ENCODE measurements around the gene TAF4B. TPM values are rescaled to one million over a fixed set of nuclear protein-coding genes. Genes with fewer than 3 reads are reported as not detected.
A peak's percentile ranks its signal among the peaks of the same experiment; 100 is the strongest.

Gene TAF4B, protein sequence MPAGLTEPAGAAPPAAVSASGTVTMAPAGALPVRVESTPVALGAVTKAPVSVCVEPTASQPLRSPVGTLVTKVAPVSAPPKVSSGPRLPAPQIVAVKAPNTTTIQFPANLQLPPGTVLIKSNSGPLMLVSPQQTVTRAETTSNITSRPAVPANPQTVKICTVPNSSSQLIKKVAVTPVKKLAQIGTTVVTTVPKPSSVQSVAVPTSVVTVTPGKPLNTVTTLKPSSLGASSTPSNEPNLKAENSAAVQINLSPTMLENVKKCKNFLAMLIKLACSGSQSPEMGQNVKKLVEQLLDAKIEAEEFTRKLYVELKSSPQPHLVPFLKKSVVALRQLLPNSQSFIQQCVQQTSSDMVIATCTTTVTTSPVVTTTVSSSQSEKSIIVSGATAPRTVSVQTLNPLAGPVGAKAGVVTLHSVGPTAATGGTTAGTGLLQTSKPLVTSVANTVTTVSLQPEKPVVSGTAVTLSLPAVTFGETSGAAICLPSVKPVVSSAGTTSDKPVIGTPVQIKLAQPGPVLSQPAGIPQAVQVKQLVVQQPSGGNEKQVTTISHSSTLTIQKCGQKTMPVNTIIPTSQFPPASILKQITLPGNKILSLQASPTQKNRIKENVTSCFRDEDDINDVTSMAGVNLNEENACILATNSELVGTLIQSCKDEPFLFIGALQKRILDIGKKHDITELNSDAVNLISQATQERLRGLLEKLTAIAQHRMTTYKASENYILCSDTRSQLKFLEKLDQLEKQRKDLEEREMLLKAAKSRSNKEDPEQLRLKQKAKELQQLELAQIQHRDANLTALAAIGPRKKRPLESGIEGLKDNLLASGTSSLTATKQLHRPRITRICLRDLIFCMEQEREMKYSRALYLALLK
- total RNA-seq: 10 to 100 TPM; 18.7 to 19.5 TPM
- polyA plus RNA-seq: 4.3 TPM

DNA sequence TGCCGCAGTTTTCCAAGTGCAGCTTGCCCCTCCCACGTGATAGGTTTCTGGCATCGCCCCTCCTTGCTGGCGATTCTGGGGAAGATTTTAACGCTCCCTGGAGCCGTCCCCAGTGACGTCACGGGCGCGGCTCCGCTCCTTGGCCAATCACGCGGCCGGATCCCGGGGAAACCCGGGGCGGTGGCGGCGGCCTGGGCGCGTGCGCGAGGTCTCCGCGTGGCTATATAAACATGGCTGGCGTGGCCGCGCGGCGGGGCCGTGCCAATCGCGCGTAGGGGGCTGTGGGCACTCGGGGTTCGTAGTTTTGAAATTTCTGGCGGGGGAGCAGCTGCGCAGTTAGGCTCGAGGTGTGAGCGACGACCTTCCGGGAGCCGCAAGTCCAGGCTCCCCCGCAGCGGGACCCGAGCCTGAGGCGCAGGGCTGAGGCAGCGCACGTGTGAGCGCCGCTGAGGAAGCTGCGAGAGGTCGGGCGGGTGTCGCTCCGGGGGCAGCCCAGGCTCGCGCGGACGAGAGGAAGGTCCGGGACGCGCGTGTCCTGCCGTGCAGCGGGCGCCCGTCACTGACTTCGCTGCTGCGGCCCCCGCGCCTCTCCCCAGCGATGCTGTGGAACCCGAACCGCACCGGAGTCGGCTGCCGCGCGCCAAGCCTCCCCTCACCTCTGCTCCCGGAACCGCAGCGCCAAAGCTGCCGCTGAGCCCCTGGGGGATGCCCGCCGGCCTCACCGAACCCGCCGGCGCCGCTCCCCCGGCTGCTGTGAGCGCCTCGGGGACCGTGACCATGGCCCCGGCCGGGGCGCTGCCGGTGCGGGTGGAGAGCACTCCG, at the start of gene TAF4B:
Gene TAF4B, plus strand, starts transcription at position 217 of the 822 bp plus-strand sequence. Its CDS starts 489 bp downstream, at position 706.
- Histone ChIP-seq H3K27me3 (ENCODE audit: insufficient read depth, low read length, poor library complexity, severe bottlenecking) (no peaks in the 10 kb centered on the region), H3K4me3 (ENCODE audit: low read length) (peak within 1 kb of the TSS; percentile 67), H3K27ac (ENCODE audit: low read depth, low read length) (peak within 1 kb of the TSS; percentile 63), H3K36me3 (ENCODE audit: insufficient read depth, low read length) (no peaks in the 10 kb centered on the region), H3K4me1 (ENCODE audit: insufficient read depth, low read length) (peaks cover 27% of the 10 kb centered on the region), H3K9me3 (ENCODE audit: low read length) (no peaks in the 10 kb centered on the region)
- ChIA-PET POLR2A (interaction anchor here (0.6 to 2.0 kb wide), 4 partner anchors 37 to 135 kb away, joined by 3 to 7 read pairs (median 4); partner anchors contain the start of gene PSMA8), CTCF (interaction anchor here (2.0 kb wide), 1 partner anchor 9 kb away, joined by 6 read pairs; no protein-coding TSS in a partner anchor)
- Mint-ChIP-seq H3K9me3 (no peaks in the 10 kb centered on the region), H3K4me1 (peaks cover 25 to 42% (median 30%) of the 10 kb centered on the region in 3 donors), H3K36me3 (peaks cover 0 to 7% (median 0%) of the 10 kb centered on the region in 3 donors), H3K27me3 (peaks cover 0 to 8% of the 10 kb centered on the region in 2 donors), H3K27ac (peak within 1 kb of the TSS; percentile 93 to 98 (median 97)), H3K4me3 (peak within 1 kb of the TSS; percentile 92 to 98 (median 95))
- DNase-seq: peak; percentile 84 to 94 (median 91)

DNA sequence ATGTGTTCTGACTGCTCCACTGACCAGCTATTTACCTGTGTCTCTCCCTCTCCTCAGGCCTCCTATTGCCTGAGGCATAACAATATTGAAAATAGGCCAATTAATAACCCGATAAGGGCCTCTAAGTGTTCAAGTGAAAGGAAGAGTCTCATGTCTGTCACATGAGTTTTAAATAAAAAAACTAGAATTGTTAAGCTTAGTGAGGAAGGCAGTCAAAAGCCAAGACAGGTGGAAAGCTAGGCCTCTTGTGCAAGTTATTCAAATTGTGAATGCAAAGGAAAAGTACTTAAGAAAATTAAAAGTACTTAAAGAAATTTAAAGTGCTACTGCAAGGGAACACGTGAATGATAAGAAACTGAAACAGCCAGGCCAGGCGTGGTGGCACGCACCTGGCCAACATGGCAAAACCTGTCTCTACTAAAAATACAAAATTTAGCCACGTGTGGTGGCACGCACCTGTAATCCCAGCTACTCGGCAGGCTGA, 44.9 kb upstream of the TAF4B start:
- H3K4me3 Mint-ChIP-seq: no peak overlapping the region
- peaks cover 0 to 2% of the 10 kb centered on the region in 2 donors for H3K27me3 Mint-ChIP-seq
- no peaks in the 10 kb centered on the region for H3K27me3 ChIP-seq (ENCODE audit: insufficient read depth, low read length, poor library complexity, severe bottlenecking)
- H3K27ac ChIP-seq (ENCODE audit: low read depth, low read length): no peak overlapping the region
- H3K36me3 ChIP-seq (ENCODE audit: insufficient read depth, low read length): no peaks in the 10 kb centered on the region
- H3K27ac Mint-ChIP-seq: no peak overlapping the region
- DNase-seq: no peak
- no peaks in the 10 kb centered on the region for H3K9me3 ChIP-seq (ENCODE audit: low read length)
- CTCF ChIA-PET: no interaction called here
- POLR2A ChIA-PET: no interaction called here
- H3K4me1 ChIP-seq (ENCODE audit: insufficient read depth, low read length): no peaks in the 10 kb centered on the region
- peaks cover 0 to 3% (median under 1%) of the 10 kb centered on the region in 3 donors for H3K4me1 Mint-ChIP-seq
- H3K9me3 Mint-ChIP-seq: no peaks in the 10 kb centered on the region
- no peak overlapping the region for H3K4me3 ChIP-seq (ENCODE audit: low read length)
- peaks cover 0 to 3% (median 0%) of the 10 kb centered on the region in 3 donors for H3K36me3 Mint-ChIP-seq

DNA sequence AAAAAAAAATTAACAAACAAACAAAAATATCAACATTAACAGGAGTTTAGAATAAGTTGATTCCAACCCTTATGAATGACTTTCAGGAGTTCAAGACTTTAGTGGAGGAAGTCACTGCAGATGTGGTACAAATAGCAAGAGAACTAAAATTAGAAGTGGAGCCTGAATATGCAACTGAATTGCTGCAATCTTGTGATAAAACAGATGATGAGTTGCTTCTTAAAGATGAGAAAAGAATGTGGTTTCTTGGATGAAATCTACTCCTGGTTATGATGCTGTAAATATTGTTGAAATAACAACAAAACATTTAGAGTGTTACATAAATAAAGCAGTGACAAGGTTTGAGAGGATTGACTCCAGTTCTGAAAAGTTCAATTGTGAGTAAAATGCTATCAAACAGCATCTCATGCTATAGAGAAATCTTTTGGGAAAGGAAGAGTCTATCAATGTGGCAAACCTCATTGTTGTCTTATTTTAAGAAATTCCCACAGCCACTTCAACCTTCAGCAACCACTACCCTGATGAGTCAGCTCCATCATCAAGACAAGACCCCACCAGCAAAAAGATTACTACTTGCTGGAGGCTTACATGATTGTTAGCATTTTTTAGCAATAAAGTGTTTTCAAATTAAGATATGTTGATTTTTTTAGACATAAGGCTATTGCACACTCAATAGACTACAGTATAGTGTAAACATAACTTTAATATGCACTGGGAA, 42.7 kb upstream of the TAF4B start:
- peaks cover 0 to under 1% (median 0%) of the 10 kb centered on the region in 3 donors for H3K4me1 Mint-ChIP-seq
- CTCF ChIA-PET: no interaction called here
- DNase-seq: no peak

DNA sequence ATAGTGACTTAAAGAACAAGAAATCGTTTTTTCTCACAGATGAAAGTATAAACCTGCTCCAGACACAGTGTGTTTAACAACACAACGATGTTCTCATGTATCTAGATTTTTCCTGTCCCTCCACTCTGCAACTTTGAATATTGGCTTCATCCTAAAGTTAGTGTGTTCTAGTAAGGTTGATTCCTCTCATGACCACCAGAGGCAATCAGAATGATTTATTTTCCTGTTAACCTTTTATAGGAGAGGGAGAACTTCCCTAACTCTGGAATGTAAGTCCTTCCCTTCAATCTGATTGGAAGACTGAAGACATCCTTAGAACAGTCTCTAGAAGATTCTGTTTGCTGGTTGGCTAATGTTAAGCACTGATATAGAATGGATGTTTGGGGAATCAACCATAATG, 41.0 kb upstream of the TAF4B start:
- CTCF ChIA-PET: no interaction called here
- peaks cover 0 to 2% of the 10 kb centered on the region in 2 donors for H3K27me3 Mint-ChIP-seq
- Histone ChIP-seq H3K9me3 (ENCODE audit: low read length) (no peaks in the 10 kb centered on the region), H3K4me3 (ENCODE audit: low read length) (no peak overlapping the region), H3K27me3 (ENCODE audit: insufficient read depth, low read length, poor library complexity, severe bottlenecking) (no peaks in the 10 kb centered on the region), H3K4me1 (ENCODE audit: insufficient read depth, low read length) (no peaks in the 10 kb centered on the region), H3K27ac (ENCODE audit: low read depth, low read length) (no peak overlapping the region), H3K36me3 (ENCODE audit: insufficient read depth, low read length) (no peaks in the 10 kb centered on the region)
- H3K27ac Mint-ChIP-seq: no peak overlapping the region
- H3K4me1 Mint-ChIP-seq: peaks cover 9 to 14% (median 12%) of the 10 kb centered on the region in 3 donors
- no peak for DNase-seq
- peaks cover 0 to 5% (median 0%) of the 10 kb centered on the region in 5 donors for H3K9me3 Mint-ChIP-seq
- POLR2A ChIA-PET: no interaction called here
- peaks cover 0 to 3% (median 0%) of the 10 kb centered on the region in 3 donors for H3K36me3 Mint-ChIP-seq
- no peak overlapping the region for H3K4me3 Mint-ChIP-seq

More for the DNA sequence above, 42.7 kb upstream of the TAF4B start:
- POLR2A ChIA-PET: no interaction called here
- peaks cover 0 to 2% of the 10 kb centered on the region in 2 donors for H3K27me3 Mint-ChIP-seq
- Histone ChIP-seq H3K36me3 (ENCODE audit: insufficient read depth, low read length) (no peaks in the 10 kb centered on the region), H3K27ac (ENCODE audit: low read depth, low read length) (no peak overlapping the region), H3K9me3 (ENCODE audit: low read length) (no peaks in the 10 kb centered on the region), H3K4me3 (ENCODE audit: low read length) (no peak overlapping the region), H3K4me1 (ENCODE audit: insufficient read depth, low read length) (no peaks in the 10 kb centered on the region), H3K27me3 (ENCODE audit: insufficient read depth, low read length, poor library complexity, severe bottlenecking) (no peaks in the 10 kb centered on the region)
- H3K4me3 Mint-ChIP-seq: no peak overlapping the region
- H3K9me3 Mint-ChIP-seq: peaks cover 0 to 5% (median 0%) of the 10 kb centered on the region in 5 donors
- H3K27ac Mint-ChIP-seq: no peak overlapping the region
- peaks cover 0 to 3% (median 0%) of the 10 kb centered on the region in 3 donors for H3K36me3 Mint-ChIP-seq

DNA sequence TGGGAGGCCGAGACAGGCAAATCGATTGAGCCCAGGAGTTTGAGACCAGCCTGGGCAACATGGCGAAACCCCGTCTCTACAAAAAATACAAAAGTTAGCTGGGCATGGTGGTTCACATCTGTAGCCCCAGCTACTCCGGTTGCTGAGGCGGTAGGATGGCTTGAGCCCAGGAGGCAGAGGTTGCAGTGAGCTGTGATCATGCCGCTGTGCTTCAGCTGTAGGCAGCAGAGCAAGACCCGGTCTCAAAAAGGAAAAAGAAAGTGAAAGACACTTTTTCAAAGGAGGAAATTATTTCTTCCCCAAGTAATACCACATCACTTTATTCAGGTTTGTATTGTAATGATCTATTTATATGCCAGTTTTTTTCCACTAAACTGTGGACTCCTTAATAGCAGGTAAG, 35.7 kb upstream of the TAF4B start:
- Histone ChIP-seq H3K27ac (ENCODE audit: low read depth, low read length) (no peak overlapping the region), H3K36me3 (ENCODE audit: insufficient read depth, low read length) (no peaks in the 10 kb centered on the region), H3K27me3 (ENCODE audit: insufficient read depth, low read length, poor library complexity, severe bottlenecking) (no peaks in the 10 kb centered on the region), H3K4me1 (ENCODE audit: insufficient read depth, low read length) (peaks cover 3% of the 10 kb centered on the region), H3K4me3 (ENCODE audit: low read length) (peak overlapping the region; percentile 3), H3K9me3 (ENCODE audit: low read length) (no peaks in the 10 kb centered on the region)
- Mint-ChIP-seq H3K27me3 (no peaks in the 10 kb centered on the region), H3K4me1 (peaks cover 20 to 27% (median 26%) of the 10 kb centered on the region in 3 donors), H3K9me3 (peaks cover 0 to 5% (median 0%) of the 10 kb centered on the region in 5 donors), H3K4me3 (peak overlapping the region; percentile 80 to 93 (median 87)), H3K36me3 (no peaks in the 10 kb centered on the region), H3K27ac (peak overlapping the region; percentile 76 to 94 (median 90))
- POLR2A ChIA-PET: interaction anchor here (1.1 to 1.5 kb wide), 2 partner anchors 14 to 36 kb away, joined by 3 to 5 read pairs; partner anchors contain the start of gene TAF4B
- peak in 3 of 5 donors; percentile 30 to 63 (median 45) for DNase-seq
- CTCF ChIA-PET: no interaction called here

DNA sequence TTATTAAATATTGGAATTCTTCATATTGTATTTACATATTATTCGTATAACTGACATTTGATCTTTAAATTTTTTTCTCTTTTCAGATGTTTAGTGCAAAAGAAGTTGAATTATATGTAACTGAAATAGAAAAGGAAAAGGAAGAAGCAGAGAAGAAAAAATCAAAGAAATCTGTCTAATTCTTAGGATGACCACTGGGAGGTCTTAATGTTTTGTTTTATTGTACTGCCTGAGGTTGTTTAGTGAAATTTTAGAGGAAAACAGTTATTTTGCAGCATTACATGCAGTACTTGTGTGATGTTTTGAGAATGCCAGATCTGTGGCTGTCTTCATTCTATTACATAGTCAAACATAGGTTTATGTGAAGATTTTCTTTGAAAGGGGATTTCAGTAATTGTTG, 34.0 kb upstream of the TAF4B start:
- CTCF ChIA-PET: no interaction called here
- peaks cover 3% of the 10 kb centered on the region for H3K4me1 ChIP-seq (ENCODE audit: insufficient read depth, low read length)
- Mint-ChIP-seq H3K27me3 (no peaks in the 10 kb centered on the region), H3K4me3 (peak overlapping the region in 1 of 7 donors; percentile 50), H3K27ac (peak overlapping the region in 1 of 8 donors; percentile 15), H3K4me1 (peaks cover 20 to 27% (median 26%) of the 10 kb centered on the region in 3 donors), H3K36me3 (no peaks in the 10 kb centered on the region), H3K9me3 (peaks cover 0 to 5% (median 0%) of the 10 kb centered on the region in 5 donors)
- no peaks in the 10 kb centered on the region for H3K9me3 ChIP-seq (ENCODE audit: low read length)
- DNase-seq: no peak
- H3K36me3 ChIP-seq (ENCODE audit: insufficient read depth, low read length): no peaks in the 10 kb centered on the region
- POLR2A ChIA-PET: no interaction called here
- no peaks in the 10 kb centered on the region for H3K27me3 ChIP-seq (ENCODE audit: insufficient read depth, low read length, poor library complexity, severe bottlenecking)
- no peak overlapping the region for H3K27ac ChIP-seq (ENCODE audit: low read depth, low read length)
- H3K4me3 ChIP-seq (ENCODE audit: low read length): no peak overlapping the region

DNA sequence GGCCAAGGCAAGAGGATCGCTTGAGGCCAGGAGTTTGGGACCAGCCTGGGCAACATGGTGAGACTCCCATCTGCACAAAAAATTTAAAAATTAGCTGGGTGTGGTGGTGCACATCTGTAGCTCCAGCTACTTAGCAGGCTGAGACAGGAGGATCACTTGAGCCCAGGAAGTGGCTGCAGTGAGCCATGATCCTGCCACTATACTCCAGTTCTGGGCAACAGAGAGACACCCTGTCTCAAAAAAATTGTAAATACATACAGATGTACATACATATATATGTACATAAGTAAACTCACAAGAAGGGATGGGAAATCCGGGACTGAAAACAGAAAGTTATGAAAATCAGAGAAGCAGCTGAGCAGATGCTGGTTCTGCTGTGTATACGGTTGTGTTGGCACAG, 29.6 kb upstream of the TAF4B start:
- Mint-ChIP-seq H3K27ac (no peak overlapping the region), H3K36me3 (peaks cover 0 to 4% (median 0%) of the 10 kb centered on the region in 3 donors), H3K4me1 (peaks cover 4% of the 10 kb centered on the region in 3 donors), H3K4me3 (no peak overlapping the region), H3K27me3 (no peaks in the 10 kb centered on the region), H3K9me3 (no peaks in the 10 kb centered on the region)
- CTCF ChIA-PET: no interaction called here
- H3K4me1 ChIP-seq (ENCODE audit: insufficient read depth, low read length): peaks cover under 1% of the 10 kb centered on the region
- no peaks in the 10 kb centered on the region for H3K27me3 ChIP-seq (ENCODE audit: insufficient read depth, low read length, poor library complexity, severe bottlenecking)
- H3K4me3 ChIP-seq (ENCODE audit: low read length): no peak overlapping the region
- POLR2A ChIA-PET: no interaction called here
- no peak overlapping the region for H3K27ac ChIP-seq (ENCODE audit: low read depth, low read length)
- H3K9me3 ChIP-seq (ENCODE audit: low read length): no peaks in the 10 kb centered on the region
- H3K36me3 ChIP-seq (ENCODE audit: insufficient read depth, low read length): no peaks in the 10 kb centered on the region
- DNase-seq: no peak

All from CD8-positive, alpha-beta memory T cell (primary cell).